HUES48 (cell line): Measurements from ENCODE around the gene ATP10A.

ENCODE experiments used
- H3K27ac ChIP-seq: one replicate; pipeline ENCODE4 v1.7.0; 2013; ENCODE audit warnings: low read depth, low read length, inconsistent platforms
- H3K27me3 ChIP-seq: 2 replicates; pipeline ENCODE4 v1.6.1; 2013; ENCODE audit warnings: mild to moderate bottlenecking, low read length; ENCODE audit not compliant: control insufficient read depth, insufficient read depth
- H3K36me3 ChIP-seq: 2 replicates; pipeline ENCODE4 v1.6.1; 2013; ENCODE audit warnings: low read length; ENCODE audit not compliant: control insufficient read depth, insufficient read depth
- H3K4me1 ChIP-seq: 2 replicates; pipeline ENCODE4 v1.6.1; 2013; ENCODE audit warnings: mild to moderate bottlenecking, low read length; ENCODE audit not compliant: control insufficient read depth, insufficient read depth
- H3K4me3 ChIP-seq: 2 replicates; pipeline ENCODE4 v1.5.1; 2013; ENCODE audit warnings: mild to moderate bottlenecking, low read depth, low read length
- H3K9ac ChIP-seq: 2 replicates; pipeline ENCODE4 v1.6.1; 2013; ENCODE audit warnings: mild to moderate bottlenecking, low read depth, low read length, moderate library complexity
- H3K9me3 ChIP-seq: 2 replicates; pipeline ENCODE4 v1.6.1; 2013; ENCODE audit warnings: low read length; ENCODE audit not compliant: control insufficient read depth, insufficient read depth

Gene ATP10A

GRCh38 chr15:25899870-25900269 lies 36.7 kb upstream of the ATP10A start:
- Histone ChIP-seq H3K4me3 (no peak overlapping the region), H3K4me1 (no peaks in the 10 kb centered on the region), H3K36me3 (no peaks in the 10 kb centered on the region), H3K9me3 (no peaks in the 10 kb centered on the region), H3K27ac (no peak overlapping the region), H3K9ac (no peak overlapping the region), H3K27me3 (no peaks in the 10 kb centered on the region)

GRCh38 chr15:25897658-25898057 lies 34.5 kb upstream of the ATP10A start:
- Histone ChIP-seq H3K9ac (no peak overlapping the region), H3K27me3 (no peaks in the 10 kb centered on the region), H3K4me3 (no peak overlapping the region), H3K4me1 (no peaks in the 10 kb centered on the region), H3K9me3 (no peaks in the 10 kb centered on the region), H3K27ac (no peak overlapping the region), H3K36me3 (no peaks in the 10 kb centered on the region)

- Histone ChIP-seq H3K27ac (no peak overlapping the region), H3K9me3 (no peaks in the 10 kb centered on the region), H3K4me3 (no peak overlapping the region), H3K27me3 (no peaks in the 10 kb centered on the region), H3K4me1 (peaks cover 4% of the 10 kb centered on the region; the same call in 1 of the 2 replicates), H3K9ac (no peak overlapping the region), H3K36me3 (no peaks in the 10 kb centered on the region)
These were observed 31.3 kb upstream of the ATP10A start for GRCh38 chr15:25894371-25894902.

DNA sequence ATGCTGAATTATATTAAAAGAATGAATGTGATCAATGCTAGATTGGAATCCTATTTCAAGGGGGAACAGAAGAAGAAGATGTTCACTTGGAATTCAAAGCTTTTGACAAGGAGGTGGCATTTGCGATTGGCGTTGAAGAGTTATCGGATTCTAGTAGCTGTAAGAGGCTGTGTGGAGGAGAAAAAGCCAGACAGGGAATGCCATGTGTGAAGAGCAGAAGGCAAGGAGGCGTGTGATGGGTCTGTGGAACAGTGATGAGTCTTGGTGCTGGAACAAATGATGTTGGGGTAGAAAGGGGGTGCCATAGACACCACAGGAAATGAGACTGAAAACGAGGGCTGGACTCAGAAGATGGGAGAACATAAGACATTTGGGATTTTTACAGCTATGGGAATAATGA lies 30.5 kb upstream of the ATP10A start:
- Histone ChIP-seq H3K36me3 (no peaks in the 10 kb centered on the region), H3K9ac (no peak overlapping the region), H3K27ac (no peak overlapping the region), H3K9me3 (no peaks in the 10 kb centered on the region), H3K4me3 (no peak overlapping the region), H3K27me3 (no peaks in the 10 kb centered on the region), H3K4me1 (peaks cover 4% of the 10 kb centered on the region; the same call in 1 of the 2 replicates)

DNA sequence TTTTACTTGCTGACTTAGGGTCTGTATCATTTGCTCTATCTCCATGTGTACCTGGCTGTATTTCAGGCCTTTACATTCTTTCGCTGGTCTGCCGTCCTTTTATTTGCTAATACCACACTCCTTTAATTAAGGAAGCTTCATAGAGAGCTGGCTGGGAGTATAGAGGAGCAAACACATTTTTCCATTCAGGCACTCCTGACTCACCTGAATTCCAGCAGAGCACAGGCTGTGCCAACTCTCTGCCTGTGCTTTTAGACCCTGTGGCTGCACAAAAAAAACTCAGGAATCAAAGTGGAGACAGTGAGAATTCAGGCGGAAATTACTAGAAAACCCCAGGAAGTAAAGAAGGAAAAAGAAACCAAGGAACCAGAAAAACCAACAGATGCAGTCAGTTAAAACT lies 29.0 kb upstream of the ATP10A start:
- H3K36me3 ChIP-seq: no peaks in the 10 kb centered on the region
- no peak overlapping the region for H3K27ac ChIP-seq
- H3K27me3 ChIP-seq: no peaks in the 10 kb centered on the region
- H3K4me1 ChIP-seq: peaks cover 4% of the 10 kb centered on the region; the same call in 1 of the 2 replicates
- H3K9ac ChIP-seq: no peak overlapping the region
- H3K4me3 ChIP-seq: no peak overlapping the region
- no peaks in the 10 kb centered on the region for H3K9me3 ChIP-seq

GRCh38 chr15:25891081-25891480 lies 28.0 kb upstream of the ATP10A start:
- H3K4me1 ChIP-seq: peaks cover 4% of the 10 kb centered on the region; the same call in 1 of the 2 replicates
- no peak overlapping the region for H3K9ac ChIP-seq

DNA sequence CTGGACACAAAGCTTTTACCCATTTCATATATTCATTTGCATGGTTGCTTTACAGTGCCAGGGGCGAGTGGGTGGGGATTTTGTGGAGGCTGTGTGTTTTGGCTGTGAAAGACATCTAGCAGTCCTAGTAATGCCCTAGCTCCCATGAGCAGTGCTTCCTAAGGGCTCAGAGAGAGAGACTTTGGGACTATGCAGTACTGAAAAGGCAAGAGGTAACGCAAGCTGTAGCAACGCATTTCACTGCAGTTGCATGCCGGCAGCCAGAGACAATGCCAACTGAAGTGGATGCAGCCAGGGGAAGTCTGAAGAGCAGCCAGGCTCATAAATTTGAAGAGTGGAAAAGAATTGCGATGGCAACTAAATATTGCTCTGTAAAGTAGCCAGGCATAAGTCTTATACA lies 27.4 kb upstream of the ATP10A start:
- no peak overlapping the region for H3K4me3 ChIP-seq
- H3K9ac ChIP-seq: no peak overlapping the region
- H3K27ac ChIP-seq: no peak overlapping the region
- H3K4me1 ChIP-seq: peaks cover 4% of the 10 kb centered on the region; the same call in 1 of the 2 replicates
- H3K9me3 ChIP-seq: no peaks in the 10 kb centered on the region
- H3K36me3 ChIP-seq: no peaks in the 10 kb centered on the region
- no peaks in the 10 kb centered on the region for H3K27me3 ChIP-seq

More at GRCh38 chr15:25891081-25891480, 28.0 kb upstream of the ATP10A start:
- Histone ChIP-seq H3K9me3 (no peaks in the 10 kb centered on the region), H3K36me3 (no peaks in the 10 kb centered on the region), H3K4me3 (no peak overlapping the region), H3K27me3 (no peaks in the 10 kb centered on the region), H3K27ac (no peak overlapping the region)

- no peak overlapping the region for H3K27ac ChIP-seq
- H3K9me3 ChIP-seq: no peaks in the 10 kb centered on the region
- H3K9ac ChIP-seq: no peak overlapping the region
- H3K4me3 ChIP-seq: no peak overlapping the region
- peaks cover 4% of the 10 kb centered on the region; the same call in 1 of the 2 replicates for H3K4me1 ChIP-seq
- H3K36me3 ChIP-seq: no peaks in the 10 kb centered on the region
- H3K27me3 ChIP-seq: no peaks in the 10 kb centered on the region
These were observed 24.7 kb upstream of the ATP10A start for GRCh38 chr15:25887870-25888269.

DNA sequence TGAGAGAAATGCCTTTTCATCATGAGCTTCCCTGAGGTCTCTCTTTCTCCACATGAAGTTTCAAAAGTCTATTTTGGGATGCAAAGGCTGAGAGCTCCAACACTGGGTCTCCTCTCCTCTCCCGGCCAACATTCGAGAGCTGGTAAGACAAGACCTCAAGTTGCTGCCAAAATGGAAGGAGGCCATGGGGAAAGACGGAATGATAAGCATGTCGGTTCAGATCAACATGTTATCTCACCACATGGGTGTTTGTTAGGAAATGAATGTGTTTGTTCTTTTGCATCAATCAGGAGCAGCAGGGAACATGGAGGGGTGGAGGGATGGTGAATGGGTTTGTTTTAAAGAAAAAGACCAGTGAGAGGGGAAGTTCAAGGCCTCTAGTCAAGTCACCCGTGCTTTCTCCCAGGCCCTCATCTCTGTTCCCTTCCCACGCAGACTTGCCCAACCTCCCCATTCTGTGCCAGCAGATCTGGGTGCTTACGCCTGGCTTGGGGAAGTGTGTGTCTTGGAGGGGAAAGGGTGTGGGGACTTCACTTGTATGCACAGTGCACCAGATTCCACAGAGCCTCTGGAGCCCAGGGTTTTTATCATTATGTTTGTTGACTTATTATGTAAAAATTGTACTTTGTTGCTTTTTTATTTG lies 23.5 kb upstream of the ATP10A start:
- Histone ChIP-seq H3K9ac (no peak overlapping the region), H3K4me3 (no peak overlapping the region), H3K36me3 (no peaks in the 10 kb centered on the region), H3K27ac (no peak overlapping the region), H3K27me3 (no peaks in the 10 kb centered on the region), H3K9me3 (no peaks in the 10 kb centered on the region), H3K4me1 (no peaks in the 10 kb centered on the region)

DNA sequence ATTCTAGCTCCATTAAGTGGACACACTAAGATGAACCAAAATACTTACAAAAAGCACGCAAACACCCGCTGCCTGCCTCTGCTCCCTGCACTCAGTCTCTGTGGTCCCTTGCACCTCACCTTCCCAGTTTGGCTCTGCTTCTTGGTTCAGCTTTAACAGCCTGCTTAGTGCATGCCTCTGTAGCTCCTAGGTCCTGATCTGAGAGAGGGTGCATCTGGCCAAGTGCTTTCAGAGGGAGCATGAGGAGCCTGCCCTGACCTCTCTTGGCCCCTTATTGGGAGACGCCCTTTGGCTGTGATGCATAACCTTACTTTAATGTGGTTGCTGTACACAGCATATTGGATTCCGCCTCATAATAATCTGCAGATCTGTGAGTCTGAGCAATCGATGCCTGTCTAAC lies 21.2 kb upstream of the ATP10A start:
- no peak overlapping the region for H3K9ac ChIP-seq
- no peak overlapping the region for H3K27ac ChIP-seq
- H3K4me1 ChIP-seq: no peaks in the 10 kb centered on the region
- H3K36me3 ChIP-seq: no peaks in the 10 kb centered on the region
- H3K4me3 ChIP-seq: no peak overlapping the region
- no peaks in the 10 kb centered on the region for H3K9me3 ChIP-seq
- H3K27me3 ChIP-seq: no peaks in the 10 kb centered on the region

- H3K36me3 ChIP-seq: no peaks in the 10 kb centered on the region
- H3K27ac ChIP-seq: no peak overlapping the region
- H3K4me1 ChIP-seq: no peaks in the 10 kb centered on the region
- H3K4me3 ChIP-seq: no peak overlapping the region
- H3K9me3 ChIP-seq: no peaks in the 10 kb centered on the region
- no peaks in the 10 kb centered on the region for H3K27me3 ChIP-seq
- H3K9ac ChIP-seq: no peak overlapping the region
These were observed 20.5 kb upstream of the ATP10A start for GRCh38 chr15:25883463-25884259.
